Pons (tissue), 1 donor: ENCODE data around the gene ZNF256.
A peak's percentile ranks its signal among the peaks of the same experiment; 100 is the strongest.

ENCODE experiments used
- DNase-seq: peaks from one replicate; pipeline ENCODE4 v3.0.0-alpha.2; 2016; ENCODE audit warnings: low spot score

Gene ZNF256

GRCh38 chr19:57947419-57948134 lies at the start of gene ZNF256:
Gene ZNF256, minus strand, starts transcription at chr19:57947706. Its CDS starts 232 bp downstream, at chr19:57947474.
- DNase-seq = peak; percentile 91

GRCh38 chr19:57992841-57993240 lies 45.3 kb upstream of the ZNF256 start:
- no peak for DNase-seq

- no peak for DNase-seq
Measured at GRCh38 chr19:57978586-57979289, 31.2 kb upstream of the ZNF256 start.

- DNase-seq = no peak
Measured at GRCh38 chr19:57974434-57974833, 26.9 kb upstream of the ZNF256 start, which contains the start of gene C19orf18. Gene C19orf18, minus strand, starts transcription at chr19:57974534. Its CDS starts 102 bp downstream, at chr19:57974432.

- DNase-seq = no peak
Measured at GRCh38 chr19:57964761-57965160, 17.3 kb upstream of the ZNF256 start.

- DNase-seq = no peak
Measured at GRCh38 chr19:57961785-57962184, 14.3 kb upstream of the ZNF256 start.

GRCh38 chr19:57954996-57955395 lies 7.5 kb upstream of the ZNF256 start:
- no peak for DNase-seq

GRCh38 chr19:57949702-57950101 lies 2.2 kb upstream of the ZNF256 start:
- no peak for DNase-seq

GRCh38 chr19:57949296-57949695 lies 1.8 kb upstream of the ZNF256 start:
- no peak for DNase-seq

GRCh38 chr19:57947088-57947418 lies 453 bp downstream of the ZNF256 start:
- no peak for DNase-seq

- DNase-seq = no peak
Measured at GRCh38 chr19:57946316-57946715, 1.2 kb downstream of the ZNF256 start.

- no peak for DNase-seq
Measured at GRCh38 chr19:57941593-57941992, 5.9 kb downstream of the ZNF256 start.

- DNase-seq = peak; percentile 75
Measured at GRCh38 chr19:57935731-57936130, 11.8 kb downstream of the ZNF256 start.

GRCh38 chr19:57934820-57935665 lies 12.5 kb downstream of the ZNF256 start, which contains the start of gene ZNF418:
Gene ZNF418, minus strand, starts transcription at chr19:57935402. Its CDS starts 1,580 bp downstream, at chr19:57933822.
- peak; percentile 94 for DNase-seq

- no peak for DNase-seq
Measured at GRCh38 chr19:57927587-57927986, 19.9 kb downstream of the ZNF256 start.

GRCh38 chr19:57916168-57916995 lies 31.1 kb downstream of the ZNF256 start, which contains the start of gene ZNF417:
Gene ZNF417, minus strand, starts transcription at chr19:57916592. Its CDS starts 181 bp downstream, at chr19:57916411.
- peak; percentile 96 for DNase-seq

GRCh38 chr19:57914531-57914930 lies 33.0 kb downstream of the ZNF256 start:
- no peak for DNase-seq

- DNase-seq = no peak
Measured at GRCh38 chr19:57907394-57907793, 40.1 kb downstream of the ZNF256 start.

GRCh38 chr19:57905258-57905657 lies 42.2 kb downstream of the ZNF256 start:
- DNase-seq = no peak

- DNase-seq = no peak
Measured at GRCh38 chr19:57903618-57904184, 43.8 kb downstream of the ZNF256 start.

GRCh38 chr19:57900311-57900710 lies 47.2 kb downstream of the ZNF256 start:
- DNase-seq = no peak
